ENCODE measurements around the gene VEGFA.

DNA sequence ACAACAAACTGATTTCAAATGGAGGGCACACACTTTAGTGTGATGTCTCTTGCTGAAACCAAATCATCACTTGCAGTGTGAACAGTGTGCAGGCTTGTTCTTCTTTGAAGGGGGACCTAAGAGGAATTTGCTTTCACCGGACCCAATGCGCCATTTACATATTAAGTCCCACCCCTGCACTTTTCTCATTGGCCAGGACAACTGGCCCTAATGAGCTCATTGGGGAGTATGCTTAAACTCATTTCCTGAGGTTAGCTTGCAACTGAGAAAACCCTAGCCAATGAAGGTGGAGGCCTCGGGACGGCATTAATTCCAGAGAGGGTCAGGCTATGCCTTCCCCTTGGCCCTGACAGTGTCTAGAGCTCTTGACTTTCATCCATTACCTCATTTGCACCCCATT, 58.7 kb downstream of the VEGFA start:
- TF ChIP-seq POLR2AphosphoS5 (IDR thresholded peaks at IDR 0.05) (no peak), POLR2A (IDR thresholded peaks at IDR 0.05) (no peak)
- TF ChIP-seq, protein P1, sequence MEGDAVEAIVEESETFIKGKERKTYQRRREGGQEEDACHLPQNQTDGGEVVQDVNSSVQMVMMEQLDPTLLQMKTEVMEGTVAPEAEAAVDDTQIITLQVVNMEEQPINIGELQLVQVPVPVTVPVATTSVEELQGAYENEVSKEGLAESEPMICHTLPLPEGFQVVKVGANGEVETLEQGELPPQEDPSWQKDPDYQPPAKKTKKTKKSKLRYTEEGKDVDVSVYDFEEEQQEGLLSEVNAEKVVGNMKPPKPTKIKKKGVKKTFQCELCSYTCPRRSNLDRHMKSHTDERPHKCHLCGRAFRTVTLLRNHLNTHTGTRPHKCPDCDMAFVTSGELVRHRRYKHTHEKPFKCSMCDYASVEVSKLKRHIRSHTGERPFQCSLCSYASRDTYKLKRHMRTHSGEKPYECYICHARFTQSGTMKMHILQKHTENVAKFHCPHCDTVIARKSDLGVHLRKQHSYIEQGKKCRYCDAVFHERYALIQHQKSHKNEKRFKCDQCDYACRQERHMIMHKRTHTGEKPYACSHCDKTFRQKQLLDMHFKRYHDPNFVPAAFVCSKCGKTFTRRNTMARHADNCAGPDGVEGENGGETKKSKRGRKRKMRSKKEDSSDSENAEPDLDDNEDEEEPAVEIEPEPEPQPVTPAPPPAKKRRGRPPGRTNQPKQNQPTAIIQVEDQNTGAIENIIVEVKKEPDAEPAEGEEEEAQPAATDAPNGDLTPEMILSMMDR (IDR thresholded peaks at IDR 0.05) = no peak
